Keratinocyte (primary cell): Measurements from ENCODE around the gene NLRP14. TPM values are rescaled to one million over a fixed set of nuclear protein-coding genes. Genes with fewer than 3 reads are reported as not detected.
A peak's percentile ranks its signal among the peaks of the same experiment; 100 is the strongest.

ENCODE experiments used
- DNase-seq: peaks from one replicate; pipeline ENCODE4 v3.0.0-alpha.2; 2011; ENCODE audit warnings: low read depth, missing footprints, low spot score
- FAIRE-seq: peaks from 2 replicates; lab custom pipeline; 2011; peaks lifted over from hg19 to GRCh38; lab: Jason Lieb, UNC
- H2AFZ ChIP-seq: 2 replicates; pipeline ENCODE4 v1.6.0; 2012; ENCODE audit warnings: low read length, control low read depth, inconsistent platforms; ENCODE audit not compliant: control insufficient read depth
- H3K27ac ChIP-seq: 2 replicates; pipeline ENCODE4 v1.5.1; 2011; ENCODE audit warnings: low read length; ENCODE audit not compliant: control insufficient read depth, insufficient read depth
- H3K27me3 ChIP-seq: 3 replicates; pipeline ENCODE4 v1.6.0; 2011; ENCODE audit warnings: low read length; ENCODE audit not compliant: control insufficient read depth, insufficient read depth; ENCODE audit errors: extremely low read depth
- H3K36me3 ChIP-seq, 2 experiments: 2 replicates in 1 of 2; 3 replicates in 1 of 2; pipeline ENCODE4 v1.5.1; 2011; ENCODE audit warnings: low read length in 2 of 2, mild to moderate bottlenecking in 1 of 2; ENCODE audit not compliant: control insufficient read depth in 2 of 2, insufficient read depth in 2 of 2; ENCODE audit errors: extremely low read depth in 1 of 2
- H3K4me1 ChIP-seq: 3 replicates; pipeline ENCODE4 v1.5.1; 2011; ENCODE audit warnings: low read length; ENCODE audit not compliant: control insufficient read depth, insufficient read depth; ENCODE audit errors: extremely low read depth
- H3K4me2 ChIP-seq: 3 replicates; pipeline ENCODE4 v1.6.0; 2011; ENCODE audit warnings: low read depth, low read length; ENCODE audit not compliant: control insufficient read depth, insufficient read depth; ENCODE audit errors: extremely low read depth
- H3K4me3 ChIP-seq, 3 experiments: fragments of 200-600 bp in 1 of 3; sonication (generic) in 1 of 3; 2 replicates in 2 of 3; 3 replicates in 1 of 3; pipeline ENCODE4 v1.5.1; 2011 to 2016; ENCODE audit warnings: low read length in 3 of 3, mild to moderate bottlenecking in 3 of 3, control low read depth in 2 of 3, inconsistent platforms in 1 of 3, low read depth in 1 of 3, mixed read lengths in 1 of 3, mixed run types in 1 of 3, moderate library complexity in 1 of 3; ENCODE audit not compliant: control insufficient read depth in 2 of 3, insufficient read depth in 2 of 3; ENCODE audit errors: extremely low read depth in 1 of 3
- H3K79me2 ChIP-seq: 2 replicates; pipeline ENCODE4 v1.6.0; 2012; ENCODE audit warnings: low read length; ENCODE audit not compliant: control insufficient read depth, insufficient read depth
- H3K9ac ChIP-seq: 3 replicates; pipeline ENCODE4 v1.6.0; 2011; ENCODE audit warnings: low read length; ENCODE audit not compliant: control insufficient read depth, insufficient read depth; ENCODE audit errors: extremely low read depth
- H3K9me1 ChIP-seq: 3 replicates; pipeline ENCODE4 v1.6.0; 2011; ENCODE audit warnings: low read length; ENCODE audit not compliant: control insufficient read depth, insufficient read depth; ENCODE audit errors: extremely low read depth
- H3K9me3 ChIP-seq: 2 replicates; pipeline ENCODE4 v1.5.1; 2012; ENCODE audit warnings: low read depth, low read length; ENCODE audit not compliant: control insufficient read depth
- H4K20me1 ChIP-seq: 3 replicates; pipeline ENCODE4 v1.6.0; 2011; ENCODE audit warnings: low read length; ENCODE audit not compliant: control insufficient read depth, insufficient read depth; ENCODE audit errors: extremely low read depth
- CTCF ChIP-seq, 3 experiments: IDR thresholded peaks in 1 of 3; conservative IDR thresholded peaks in 1 of 3; optimal IDR thresholded peaks in 1 of 3; 2 replicates in 2 of 3; 3 replicates in 1 of 3; pipeline versions ENCODE3 to v1.5.1; 2011; ENCODE audit warnings: low read length in 3 of 3, mild to moderate bottlenecking in 3 of 3, moderate library complexity in 2 of 3, control low read depth in 1 of 3, inconsistent platforms in 1 of 3; ENCODE audit not compliant: insufficient read depth in 2 of 3; ENCODE audit errors: extremely low read depth in 1 of 3
- EZH2 ChIP-seq: IDR thresholded peaks from one replicate; pipeline ENCODE4 v1.6.1; 2012; ENCODE audit warnings: inconsistent platforms, mild to moderate bottlenecking, low read length, moderate library complexity
- dilution Hi-C: fragments of 300-500 bp; cut with MboI; formaldehyde crosslinking; loops from one replicate; pipeline ENCODE4 v1.7.0; 2020; ENCODE audit warnings: low sequenced_read_pairs; ENCODE audit not compliant: extremely low pct_ligation_motif_present
- polyA plus RNA-seq, 5 experiments: library from polyadenylated mRNA; depleted of rRNA in 3 of 5; stranded (reverse) in 3 of 5; stranded (forward) in 1 of 5; unstranded in 1 of 5; fragments of >200 nt; gene quantifications; 1 replicate in 1 of 5; 2 replicates in 3 of 5; 3 replicates in 1 of 5; pipeline versions ENCODE4 v1.2.1 to v1.2.3, GENCODE V29; 2011 to 2012; ENCODE audit warnings: missing spikeins in 2 of 5, low read depth in 1 of 5, low replicate concordance in 1 of 5

The NLRP14 gene
- polyA plus RNA-seq, 1 donor (not counting 4 experiments of a cell fraction or from before 2014, with no cell fraction given), result 0.03 TPM

GRCh38 chr11:7016011-7016410 is 4.3 kb upstream of the NLRP14 start:
- FAIRE-seq, result no peak
- peak overlapping the region; percentile 8 for H3K27ac ChIP-seq
- TF ChIP-seq CTCF (optimal IDR thresholded peaks at IDR 0.05 in 1 of 3, IDR thresholded peaks at IDR 0.05 in 1 of 3, conservative IDR thresholded peaks at IDR 0.05 in 1 of 3; ENCODE audit: extremely low read depth in 1 of 3, insufficient read depth in 2 of 3, low read length in 3 of 3) (no peak), EZH2 (no peak)
- dilution Hi-C loops, result no loop called here
- no peak for DNase-seq
- no peaks in the 10 kb centered on the region for H3K79me2 ChIP-seq
- H3K4me1 ChIP-seq, result peaks cover 4% of the 10 kb centered on the region
- H3K27me3 ChIP-seq, result no peaks in the 10 kb centered on the region
- H3K9me1 ChIP-seq, result no peaks in the 10 kb centered on the region
- H3K9ac ChIP-seq, result no peak overlapping the region
- H3K4me2 ChIP-seq, result no peak overlapping the region
- no peaks in the 10 kb centered on the region for H3K36me3 ChIP-seq
- no peak overlapping the region for H3K4me3 ChIP-seq
- no peaks in the 10 kb centered on the region for H4K20me1 ChIP-seq
- H2AFZ ChIP-seq, result no peak overlapping the region
- H3K9me3 ChIP-seq, result no peaks in the 10 kb centered on the region

GRCh38 chr11:7019500-7020182 is 638 bp upstream of the NLRP14 start:
- Histone ChIP-seq H2AFZ (peak overlapping the region; percentile 82), H3K4me2 (peak overlapping the region; percentile 89), H3K79me2 (no peaks in the 10 kb centered on the region), H3K4me1 (peaks cover 4% of the 10 kb centered on the region), H4K20me1 (no peaks in the 10 kb centered on the region), H3K9ac (peak overlapping the region; percentile 56), H3K27ac (no peak overlapping the region), H3K9me1 (no peaks in the 10 kb centered on the region), H3K4me3 (peak overlapping the region; percentile 43 to 76 (median 69)), H3K36me3 (no peaks in the 10 kb centered on the region), H3K9me3 (no peaks in the 10 kb centered on the region), H3K27me3 (no peaks in the 10 kb centered on the region)
- TF ChIP-seq EZH2 (no peak), CTCF (optimal IDR thresholded peaks at IDR 0.05 in 1 of 3, IDR thresholded peaks at IDR 0.05 in 1 of 3, conservative IDR thresholded peaks at IDR 0.05 in 1 of 3; ENCODE audit: extremely low read depth in 1 of 3, insufficient read depth in 2 of 3, low read length in 3 of 3) (no peak)
- DNase-seq (no peak), FAIRE-seq (peak; percentile 44)
- dilution Hi-C loops, result no loop called here
